ENCODE measurements around the gene SLC25A26.

SLC25A26 gene

GRCh38 chr3:66371432-66371831 lies 150.6 kb downstream of the SLC25A26 start:
- DNase-seq (ENCODE audit: low read depth, low spot score), result no peak

DNA sequence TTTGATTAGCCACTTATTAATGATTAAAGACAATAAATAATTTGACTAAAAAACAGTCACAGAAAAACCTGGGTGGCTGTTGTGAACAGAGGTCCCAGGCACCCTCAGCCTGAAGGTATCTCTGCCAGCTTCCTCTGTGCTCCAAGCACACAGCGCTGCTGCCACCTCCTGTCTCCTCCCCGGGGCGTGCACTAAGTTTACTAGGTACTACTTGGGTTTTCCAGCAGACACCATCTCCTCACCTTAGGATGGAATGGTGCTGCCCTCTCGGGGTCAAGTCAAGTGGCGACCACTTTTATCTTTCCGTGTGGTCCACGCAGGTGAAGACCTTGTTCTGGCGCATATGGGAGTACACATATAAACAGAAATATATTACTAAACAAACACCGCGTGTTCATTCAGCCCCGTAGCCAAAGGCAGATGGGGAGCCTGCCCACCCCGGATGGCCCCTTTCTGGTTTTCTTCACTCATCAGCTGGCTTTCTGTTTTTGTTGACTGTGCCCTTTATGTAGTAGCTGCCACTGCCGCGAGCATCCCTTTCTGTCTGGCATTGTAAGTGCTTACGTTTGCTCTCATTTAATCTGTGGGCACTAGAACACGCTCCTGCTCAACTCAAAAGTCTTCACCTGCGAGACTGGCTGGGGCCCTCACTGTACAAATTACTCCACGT lies 152.0 kb downstream of the SLC25A26 start:
- DNase-seq (ENCODE audit: low read depth, low spot score), result no peak

DNA sequence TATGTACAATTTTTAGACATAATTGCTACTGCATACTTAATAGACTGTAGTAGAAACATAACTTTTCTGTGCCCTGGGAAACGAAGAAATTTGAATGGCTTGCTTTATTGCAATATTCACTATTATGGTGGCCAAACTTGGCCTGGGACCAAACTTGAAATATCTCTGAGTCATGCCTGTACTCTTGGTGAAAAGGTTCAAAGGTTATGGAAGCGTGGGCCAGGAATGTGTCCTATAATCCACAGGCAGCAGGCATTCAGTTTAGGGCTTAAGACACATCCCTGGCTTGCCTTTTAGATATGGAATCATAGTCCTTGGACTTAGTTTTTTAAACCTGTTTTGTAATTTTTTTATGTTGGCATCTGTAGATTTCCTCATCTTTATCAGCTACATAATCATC lies 155.8 kb downstream of the SLC25A26 start:
- no peak for DNase-seq (ENCODE audit: low read depth, low spot score)

- DNase-seq (ENCODE audit: low read depth, low spot score), result no peak
These were observed 157.0 kb downstream of the SLC25A26 start for GRCh38 chr3:66377800-66378199.

- peak; percentile 25 for DNase-seq (ENCODE audit: low read depth, low spot score)
These were observed 157.5 kb downstream of the SLC25A26 start for GRCh38 chr3:66378256-66378655.

DNA sequence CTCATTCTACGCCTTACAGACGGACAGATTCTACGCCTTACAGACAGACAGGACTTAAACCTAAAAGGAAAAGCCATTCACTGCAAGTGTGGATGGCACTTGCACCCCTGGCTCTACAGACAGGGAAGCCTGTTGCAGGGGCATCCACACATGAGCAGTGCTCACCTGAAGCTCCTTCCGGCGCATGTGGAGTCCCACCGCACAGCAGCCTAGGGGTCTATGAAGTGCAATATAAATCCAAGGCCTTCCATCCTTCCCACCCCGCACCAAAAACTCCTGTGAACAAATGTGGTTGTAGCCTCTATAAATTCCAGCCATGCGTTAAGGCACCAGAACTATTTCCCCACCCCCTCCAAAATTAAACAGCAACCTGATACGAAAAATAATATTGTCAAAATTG lies 158.8 kb downstream of the SLC25A26 start:
- DNase-seq (ENCODE audit: low read depth, low spot score), result no peak

DNA sequence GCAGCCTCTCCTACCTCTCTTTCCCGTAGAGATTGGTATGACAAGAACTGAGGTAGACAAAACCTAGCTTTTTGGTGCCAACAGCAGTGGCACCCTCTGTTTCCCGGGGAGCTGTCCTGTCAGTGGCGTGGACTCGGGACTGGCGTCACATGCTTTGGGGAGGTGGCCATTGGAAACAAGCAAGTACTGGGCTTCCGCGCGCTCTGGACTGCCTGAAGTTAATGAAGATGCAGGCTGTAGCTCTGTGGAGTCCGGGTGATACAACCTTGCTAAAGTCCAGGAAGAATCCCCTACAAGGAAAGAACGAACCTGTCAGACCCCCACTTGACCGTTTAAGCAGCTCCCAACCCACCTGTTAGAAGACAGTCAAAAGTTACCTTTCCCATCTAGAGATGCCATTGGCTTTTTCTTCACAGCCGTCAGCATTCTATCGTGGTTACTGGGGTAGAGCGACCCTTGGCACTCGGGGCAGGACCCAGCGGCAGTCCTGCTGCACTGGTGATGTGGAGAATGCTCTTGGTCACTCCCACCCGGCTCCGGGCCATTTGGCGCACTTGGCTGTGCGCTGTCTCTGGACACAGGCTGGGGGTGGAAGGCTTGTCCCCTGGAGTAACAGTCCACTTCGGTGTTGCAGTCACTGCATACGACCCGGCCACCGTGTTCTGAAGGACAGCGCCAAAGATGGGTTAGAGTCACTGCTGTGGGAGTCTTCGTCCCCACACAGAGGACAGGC lies 159.6 kb downstream of the SLC25A26 start:
- DNase-seq (ENCODE audit: low read depth, low spot score), result no peak

DNA sequence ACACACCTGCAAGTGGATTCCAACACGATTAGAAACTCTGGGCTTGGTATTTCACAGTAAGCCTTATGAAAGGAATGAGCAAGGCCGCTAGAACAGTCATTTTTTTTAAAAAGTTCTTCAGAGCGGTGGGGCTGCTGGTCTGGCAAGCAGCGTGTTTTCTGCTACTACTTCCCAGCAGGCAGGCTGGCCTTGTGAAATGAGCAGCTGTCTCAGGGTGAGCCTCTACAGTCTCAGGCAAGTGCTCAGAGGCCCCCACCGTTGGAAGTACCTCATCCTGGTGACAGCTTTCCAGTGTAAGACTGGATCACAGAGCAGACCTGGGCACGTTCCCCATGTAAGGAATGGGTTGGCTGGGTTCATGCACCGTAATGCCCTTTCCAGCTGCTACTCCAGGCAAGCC lies 160.8 kb downstream of the SLC25A26 start:
- DNase-seq (ENCODE audit: low read depth, low spot score), result no peak

DNA sequence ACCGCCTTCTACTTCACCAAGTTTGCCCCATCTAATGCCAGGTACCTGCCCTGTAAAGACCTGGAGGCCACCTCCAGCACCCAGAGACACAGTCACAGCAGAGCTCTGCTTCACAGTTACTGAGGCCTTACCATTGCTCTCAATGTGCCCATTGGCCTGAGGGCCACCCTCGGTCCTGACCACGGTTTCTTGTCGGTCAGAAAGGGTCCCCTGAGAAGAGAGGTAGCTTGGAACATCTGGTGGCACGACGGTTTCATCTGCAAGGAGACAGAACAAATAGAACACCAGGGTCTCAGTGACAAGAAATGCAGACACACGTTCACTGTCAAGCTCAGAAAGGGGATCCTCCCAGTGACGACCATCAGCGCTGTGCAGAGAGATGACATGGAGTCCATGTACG lies 161.3 kb downstream of the SLC25A26 start:
- DNase-seq (ENCODE audit: low read depth, low spot score), result no peak

GRCh38 chr3:66383023-66383422 lies 162.2 kb downstream of the SLC25A26 start:
- no peak for DNase-seq (ENCODE audit: low read depth, low spot score)

- no peak for DNase-seq (ENCODE audit: low read depth, low spot score)
These were observed 163.4 kb downstream of the SLC25A26 start for GRCh38 chr3:66383998-66384745.

DNA sequence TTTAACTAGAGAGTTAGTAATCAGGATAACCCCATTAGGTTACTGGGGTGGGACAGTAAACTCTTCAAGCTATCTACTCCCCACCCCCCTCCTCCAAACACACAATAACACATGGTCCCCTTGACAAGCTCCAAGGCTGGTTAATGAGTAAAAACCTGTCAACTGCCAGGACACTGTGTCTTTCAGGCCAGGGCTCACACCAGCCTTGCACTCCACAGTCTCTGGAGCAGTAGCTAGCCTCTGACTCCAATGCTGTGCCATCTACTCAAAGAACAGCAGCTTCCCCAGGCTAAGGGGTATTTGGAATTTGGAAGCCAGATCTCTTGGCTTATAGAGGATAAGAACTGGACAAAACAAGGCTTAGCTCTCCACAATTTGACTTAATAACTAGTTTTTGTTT lies 164.3 kb downstream of the SLC25A26 start:
- no peak for DNase-seq (ENCODE audit: low read depth, low spot score)

- no peak for DNase-seq (ENCODE audit: low read depth, low spot score)
These were observed 165.5 kb downstream of the SLC25A26 start for GRCh38 chr3:66386011-66386924.

DNA sequence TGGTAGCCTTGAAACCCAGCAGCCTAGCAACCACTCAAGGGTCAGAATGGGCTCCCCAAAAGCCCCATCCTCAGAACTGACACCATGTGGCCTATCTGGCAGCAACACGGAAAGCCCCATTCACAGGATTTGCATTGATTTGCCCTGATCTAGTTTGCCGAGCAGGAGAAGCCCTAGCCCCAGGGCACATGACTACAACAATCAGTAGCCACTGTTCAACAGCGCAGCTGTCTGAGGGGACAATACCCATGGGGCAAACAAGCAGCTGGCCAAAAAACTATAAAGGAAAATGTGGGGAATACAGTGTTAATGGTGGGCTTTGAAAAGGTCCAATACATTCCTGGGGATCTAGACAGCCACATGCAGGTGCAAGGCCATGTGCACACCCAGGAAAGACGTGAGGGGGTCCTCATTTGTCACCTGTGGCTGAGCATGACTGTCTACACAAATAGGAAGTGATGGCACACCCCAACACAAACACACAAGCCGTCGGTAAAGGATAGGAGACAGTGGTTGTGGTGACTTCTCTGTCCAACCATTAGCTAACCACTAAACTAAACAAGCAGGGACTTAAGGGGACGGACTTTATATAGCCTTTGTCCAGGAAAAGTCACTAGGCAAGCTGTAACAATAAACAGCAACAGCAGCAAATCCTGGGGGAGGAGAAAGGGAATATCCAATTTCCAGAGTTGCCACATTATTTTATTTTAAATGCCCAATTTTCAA lies 166.3 kb downstream of the SLC25A26 start:
- DNase-seq (ENCODE audit: low read depth, low spot score), result no peak

GRCh38 chr3:66390013-66390412 lies 169.2 kb downstream of the SLC25A26 start:
- no peak for DNase-seq (ENCODE audit: low read depth, low spot score)

- DNase-seq (ENCODE audit: low read depth, low spot score), result no peak
These were observed 171.7 kb downstream of the SLC25A26 start for GRCh38 chr3:66392512-66392911.

- DNase-seq (ENCODE audit: low read depth, low spot score), result no peak
These were observed 172.1 kb downstream of the SLC25A26 start for GRCh38 chr3:66392966-66393332.

DNA sequence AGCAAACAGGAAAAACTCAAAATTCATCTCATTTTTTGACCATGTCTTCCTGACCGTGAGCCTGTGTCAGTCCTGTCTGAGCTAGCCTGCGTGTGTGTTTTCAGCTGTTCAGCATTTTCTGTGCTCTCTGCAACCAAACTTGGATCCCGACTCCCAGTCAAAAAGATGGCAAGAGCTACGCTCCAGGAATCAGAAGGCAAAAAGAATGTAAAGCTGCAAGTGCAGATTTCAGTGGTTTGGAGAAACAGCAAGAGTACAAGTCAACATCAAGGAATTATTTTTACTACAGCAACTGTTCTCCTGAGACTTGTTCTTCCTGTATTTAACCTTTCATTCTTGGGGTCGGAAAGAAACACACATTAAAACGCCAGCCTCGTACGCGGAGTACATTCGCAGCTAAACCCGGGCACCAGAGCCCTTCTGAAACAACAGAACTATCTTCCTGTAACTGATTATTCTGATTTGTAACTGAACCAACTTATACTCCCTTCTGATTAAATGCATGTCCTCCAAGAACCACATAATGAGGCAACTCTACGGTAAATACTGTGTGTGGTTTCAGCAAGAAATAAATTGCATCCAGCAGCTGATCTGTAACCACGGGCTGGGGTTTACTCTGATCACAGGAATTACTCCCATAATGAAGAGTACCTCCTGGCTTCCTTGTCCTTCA lies 172.7 kb downstream of the SLC25A26 start:
- DNase-seq (ENCODE audit: low read depth, low spot score), result no peak

GRCh38 chr3:66394019-66394752 lies 173.4 kb downstream of the SLC25A26 start:
- DNase-seq (ENCODE audit: low read depth, low spot score), result peak; percentile 26

DNA sequence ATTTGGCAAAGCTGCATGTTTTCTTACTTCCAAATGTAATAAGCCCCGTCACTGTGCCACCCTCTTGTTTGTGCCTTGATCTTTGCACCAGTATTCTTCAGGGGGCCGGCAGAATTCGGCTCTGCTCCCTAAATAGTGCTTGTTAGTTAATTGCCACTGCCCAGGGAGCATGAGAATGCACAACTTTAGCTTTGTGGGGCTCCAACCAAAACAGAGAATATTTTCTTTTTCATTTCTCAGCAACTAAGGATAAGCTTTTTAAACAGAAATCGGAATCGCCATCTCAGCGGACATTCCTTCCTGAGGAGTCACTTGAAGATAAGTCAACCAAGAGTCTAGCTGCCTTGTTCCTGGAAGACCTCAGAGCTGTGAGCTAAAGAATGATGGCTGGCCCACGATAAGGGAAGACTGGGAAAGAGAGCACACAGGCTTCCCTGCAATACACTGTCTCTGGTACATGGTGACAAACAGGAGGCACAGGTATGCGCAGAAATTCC lies 174.0 kb downstream of the SLC25A26 start:
- DNase-seq (ENCODE audit: low read depth, low spot score), result no peak
